NOMO-1 treated with dmso at 0.1 percent for 144 hours (cell line): ENCODE measurements around the gene PAIP1.
"Not testable (repeated sequence)": the region's sequence is repeated elsewhere in the genome, so short reads cannot be mapped to it uniquely, and the experiment has no call there.

ENCODE experiments used
- DNase-seq: peaks from one replicate; lab custom pipeline; 2025; ENCODE audit not compliant: unreplicated experiment; lab: John Stamatoyannopoulos, UW

PAIP1 gene

GRCh38 chr5:43572357-43572756 lies 15.5 kb upstream of the PAIP1 start:
- DNase-seq, result no peak

- DNase-seq, result no peak
These were observed 14.4 kb upstream of the PAIP1 start for GRCh38 chr5:43571237-43571636.

- DNase-seq, result no peak
These were observed 13.7 kb upstream of the PAIP1 start for GRCh38 chr5:43570450-43571158.

DNA sequence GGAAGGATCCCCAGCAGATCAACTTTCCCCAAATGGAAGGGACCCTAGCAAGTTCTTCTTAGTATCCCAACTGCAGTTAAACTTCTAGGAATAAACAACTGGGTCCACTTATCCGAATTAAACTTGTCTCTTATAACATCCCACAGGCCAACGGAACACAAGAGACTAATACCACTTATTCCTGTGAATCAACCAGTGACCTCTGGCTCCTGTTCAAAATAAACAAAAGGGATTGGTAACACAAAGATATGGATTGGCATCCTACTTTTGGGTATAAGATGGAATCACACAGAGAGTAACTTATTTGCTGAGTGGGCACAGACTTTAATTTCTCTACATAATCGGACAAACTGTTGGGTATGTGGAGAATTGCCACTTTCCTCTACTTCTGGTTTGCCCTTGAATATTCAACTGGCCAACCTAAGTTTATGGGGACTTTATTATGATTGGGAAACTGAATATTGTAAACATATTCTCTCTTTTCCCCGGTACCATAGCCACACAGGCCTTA lies 12.4 kb upstream of the PAIP1 start:
- no peak for DNase-seq

DNA sequence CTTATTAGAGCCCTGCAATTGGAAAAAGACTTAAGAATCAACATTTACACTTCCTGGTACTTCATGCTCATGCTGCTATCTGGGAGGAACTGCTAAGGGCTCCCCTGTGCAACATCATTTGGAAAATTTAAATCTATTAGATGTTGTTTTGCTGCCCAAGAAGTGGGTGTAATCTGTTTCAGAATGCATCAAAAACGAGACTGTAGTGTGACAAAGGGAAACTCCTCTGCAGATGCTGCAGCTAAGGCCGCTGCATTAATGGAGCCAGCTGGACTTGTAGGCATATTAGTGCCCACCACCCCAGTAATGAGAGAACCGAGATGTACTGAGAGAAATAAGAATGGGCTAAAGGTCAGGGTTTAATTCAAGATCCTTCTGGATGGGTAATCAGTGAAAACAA lies 11.1 kb upstream of the PAIP1 start:
- DNase-seq, result no peak

- DNase-seq, result no peak
These were observed 8.2 kb upstream of the PAIP1 start for GRCh38 chr5:43565043-43565442.

DNA sequence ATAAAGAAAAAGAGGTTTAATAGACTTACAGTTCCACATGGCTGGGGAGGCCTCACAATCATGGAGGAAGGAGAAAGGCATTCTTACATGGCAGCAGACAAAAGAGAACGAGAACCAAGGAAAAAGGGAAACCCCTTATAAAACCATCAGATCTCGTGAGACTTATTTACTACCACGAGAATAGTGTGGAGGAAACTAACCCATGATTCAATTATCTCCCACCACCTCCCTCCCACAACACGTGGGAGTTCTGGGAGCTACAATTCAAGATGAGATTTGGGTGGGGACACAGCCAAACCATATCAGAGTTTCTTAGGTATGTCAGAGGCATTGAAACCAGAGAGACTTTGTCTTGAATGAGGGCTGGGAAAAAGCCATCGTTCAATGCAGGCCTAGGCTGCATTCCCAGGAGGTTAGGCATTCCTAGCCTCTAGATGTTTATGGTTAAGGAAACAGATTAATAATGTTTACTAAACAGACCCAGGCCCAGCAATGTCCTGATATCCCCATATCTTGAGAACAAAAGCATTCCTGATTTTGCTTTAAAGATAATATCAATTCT lies 7.5 kb upstream of the PAIP1 start:
- no peak for DNase-seq

GRCh38 chr5:43563321-43563720 lies 6.4 kb upstream of the PAIP1 start:
- no peak for DNase-seq

- DNase-seq, result no peak
These were observed 4.5 kb upstream of the PAIP1 start for GRCh38 chr5:43561356-43561755.

DNA sequence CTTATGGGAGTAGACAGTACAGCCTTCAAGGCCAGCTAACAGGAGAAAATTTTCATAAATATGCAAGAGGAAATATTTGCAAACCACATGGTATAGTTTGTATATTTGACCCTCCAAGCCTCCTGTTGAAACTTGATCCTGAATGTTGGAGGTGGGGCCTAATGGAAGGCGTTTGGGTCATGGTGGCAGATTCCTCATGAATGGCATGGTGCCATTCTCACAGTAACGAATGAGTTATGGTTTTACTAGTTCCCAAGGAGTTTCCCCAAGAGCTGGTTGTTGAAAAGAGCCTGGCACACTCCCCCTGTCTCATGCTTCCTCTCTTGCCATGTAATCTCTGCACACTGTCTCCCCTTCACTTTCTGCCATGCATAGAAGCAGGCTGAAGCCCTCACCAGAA lies 3.3 kb upstream of the PAIP1 start:
- no peak for DNase-seq

DNA sequence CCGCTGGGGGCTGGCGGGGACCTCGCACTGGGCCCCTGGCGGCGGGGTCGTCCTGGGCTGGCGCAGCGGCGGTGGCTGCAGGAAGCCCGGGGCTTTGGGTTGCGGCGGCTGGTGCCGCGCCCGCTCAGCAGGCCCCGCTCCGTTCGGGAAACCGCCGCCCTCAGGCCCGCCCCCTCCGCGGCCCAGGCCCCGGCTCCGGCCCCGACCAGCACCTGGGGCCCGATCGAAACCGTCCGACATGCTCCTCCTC lies 345 bp downstream of the PAIP1 start:
- not testable (repeated sequence) for DNase-seq

- peak; percentile 56 for DNase-seq
These were observed 826 bp downstream of the PAIP1 start for GRCh38 chr5:43555895-43556606.

- DNase-seq, result no peak
These were observed 2.4 kb downstream of the PAIP1 start for GRCh38 chr5:43554497-43554896.

GRCh38 chr5:43553381-43553780 lies 3.5 kb downstream of the PAIP1 start:
- no peak for DNase-seq

DNA sequence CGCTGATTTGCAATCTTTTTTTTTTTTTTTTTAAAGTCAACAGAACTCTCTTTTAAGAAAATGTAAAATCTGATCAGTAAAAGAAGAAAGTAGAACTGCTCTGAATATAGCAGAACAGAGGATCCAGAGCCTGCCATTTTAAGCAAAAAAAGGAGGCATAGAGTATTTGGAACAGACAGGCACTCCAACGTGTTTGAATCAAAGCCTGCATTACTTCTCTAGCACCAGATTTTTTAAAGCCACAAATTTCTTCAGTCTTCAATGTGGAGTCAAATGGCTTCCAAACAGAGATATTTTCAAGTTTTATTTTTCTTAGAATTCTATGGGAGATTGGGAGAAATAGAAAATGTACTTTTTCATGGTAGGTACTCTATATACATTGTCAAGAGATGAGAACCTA lies 5.1 kb downstream of the PAIP1 start:
- no peak for DNase-seq

DNA sequence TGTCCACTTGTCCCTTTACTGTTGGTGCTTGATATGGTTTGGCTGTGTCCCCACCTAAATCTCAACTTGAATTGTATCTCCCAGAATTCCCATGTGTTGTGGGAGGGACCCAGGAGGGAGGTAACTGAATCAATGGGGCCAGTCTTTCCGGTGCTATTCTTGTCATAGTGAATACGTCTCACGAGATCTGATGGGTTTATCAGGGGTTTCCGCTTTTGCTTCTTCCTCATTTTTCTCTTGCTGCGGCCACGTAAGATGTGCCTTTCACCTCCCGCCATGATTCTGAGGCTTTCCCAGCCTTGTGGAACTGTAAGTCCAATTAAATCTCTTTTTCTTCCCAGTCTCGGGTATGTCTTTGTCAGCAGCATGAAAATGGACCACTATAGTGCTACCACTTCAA lies 7.6 kb downstream of the PAIP1 start:
- DNase-seq, result not testable (repeated sequence)

DNA sequence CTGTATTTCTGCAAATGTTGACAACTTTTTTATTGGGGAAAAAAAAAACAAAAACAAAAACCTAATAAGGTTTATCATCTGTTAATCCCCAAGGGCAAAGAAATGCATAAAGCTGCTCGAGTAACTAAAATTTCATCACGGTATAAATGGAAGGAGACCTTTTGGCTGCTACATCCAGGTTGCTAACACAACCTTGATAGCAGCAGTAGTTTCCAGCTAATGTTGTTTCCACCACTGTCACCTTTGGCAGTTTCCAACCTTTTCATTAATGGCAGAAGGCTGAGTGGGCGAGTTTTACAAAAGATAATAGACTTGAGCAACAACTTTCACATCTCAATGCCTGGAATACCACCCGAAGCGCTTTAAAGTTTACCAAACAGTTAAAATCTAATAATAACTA lies 8.5 kb downstream of the PAIP1 start:
- no peak for DNase-seq

- no peak for DNase-seq
These were observed 9.3 kb downstream of the PAIP1 start for GRCh38 chr5:43547532-43547931.

GRCh38 chr5:43543434-43543833 lies 13.4 kb downstream of the PAIP1 start:
- DNase-seq, result no peak

- DNase-seq, result no peak
These were observed 16.1 kb downstream of the PAIP1 start for GRCh38 chr5:43540746-43541145.

- no peak for DNase-seq
These were observed 19.9 kb downstream of the PAIP1 start for GRCh38 chr5:43536972-43537371.

DNA sequence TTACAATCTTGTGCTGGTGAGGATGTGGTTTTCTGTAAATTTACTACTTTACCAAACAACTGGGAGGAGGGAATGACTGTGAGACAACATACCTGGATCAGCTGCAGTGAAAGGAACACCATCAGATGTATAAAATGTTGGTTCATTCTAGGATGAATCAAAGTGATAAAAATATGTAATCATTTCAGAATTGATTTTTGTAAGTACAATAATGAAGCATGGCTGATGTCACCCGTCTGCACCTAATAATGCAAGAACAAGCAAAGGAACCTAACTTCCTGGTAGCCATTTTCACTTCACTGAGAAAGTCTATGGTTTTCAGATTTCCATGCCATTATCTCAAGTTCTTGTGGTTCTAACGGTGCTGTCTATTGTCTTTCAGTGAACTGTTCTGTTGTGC lies 23.2 kb downstream of the PAIP1 start:
- no peak for DNase-seq

GRCh38 chr5:43530648-43531047 lies 26.2 kb downstream of the PAIP1 start:
- no peak for DNase-seq
